ENCODE results near the gene HJURP.

Gene HJURP

DNA sequence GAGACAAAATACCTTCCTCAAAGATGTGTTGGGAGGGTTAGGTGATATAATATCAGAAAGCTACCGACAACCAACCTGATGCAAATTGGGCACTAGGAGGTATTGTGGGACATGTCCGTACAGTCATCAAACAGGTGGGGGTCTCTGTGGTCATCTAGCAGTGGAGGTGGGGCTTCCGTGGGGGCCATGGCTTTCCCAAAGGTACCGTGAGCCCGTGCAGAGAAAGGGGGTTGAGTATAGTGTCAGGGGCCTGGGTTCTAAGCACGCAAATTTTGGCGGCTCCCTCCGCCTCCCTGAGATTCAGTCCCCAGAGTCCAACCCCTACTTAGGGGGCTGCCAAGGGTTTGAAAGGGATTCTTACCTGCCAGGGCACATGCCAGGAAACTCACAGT, 32.6 kb downstream of the HJURP start:
- Histone ChIP-seq H3K9me3 (ENCODE audit: low read length) (no peaks in the 10 kb centered on the region), H3K4me1 (ENCODE audit: insufficient read depth, low read length) (no peaks in the 10 kb centered on the region), H2AFZ (ENCODE audit: low read depth, low read length) (no peak overlapping the region), H3K4me3 (ENCODE audit: low read length) (no peak overlapping the region), H3K27me3 (ENCODE audit: insufficient read depth, low read length) (no peaks in the 10 kb centered on the region), H3K36me3 (ENCODE audit: insufficient read depth, low read length) (no peaks in the 10 kb centered on the region)

DNA sequence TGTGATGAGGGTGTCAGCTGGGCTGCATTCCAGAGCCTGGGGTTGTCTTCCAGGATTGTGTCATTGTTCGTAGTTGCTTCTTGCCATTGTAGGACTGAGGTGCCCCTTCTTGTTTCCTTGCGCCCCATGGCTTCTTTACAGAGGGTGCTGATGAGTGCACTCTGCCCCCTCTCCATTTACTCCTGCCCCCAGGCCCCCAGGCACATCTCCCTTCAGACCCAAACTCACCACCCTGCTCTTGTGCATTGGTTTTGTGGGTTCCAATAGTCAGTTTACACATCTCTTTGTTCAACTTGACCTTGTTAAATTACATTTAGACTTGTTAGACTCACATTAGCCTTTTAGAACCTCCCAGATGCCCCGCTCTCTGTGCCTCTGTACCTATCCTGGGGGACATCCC, 33.1 kb downstream of the HJURP start:
- Histone ChIP-seq H3K4me1 (ENCODE audit: insufficient read depth, low read length) (no peaks in the 10 kb centered on the region), H3K36me3 (ENCODE audit: insufficient read depth, low read length) (no peaks in the 10 kb centered on the region), H3K4me3 (ENCODE audit: low read length) (no peak overlapping the region), H3K9me3 (ENCODE audit: low read length) (no peaks in the 10 kb centered on the region), H3K27me3 (ENCODE audit: insufficient read depth, low read length) (no peaks in the 10 kb centered on the region), H2AFZ (ENCODE audit: low read depth, low read length) (no peak overlapping the region)

DNA sequence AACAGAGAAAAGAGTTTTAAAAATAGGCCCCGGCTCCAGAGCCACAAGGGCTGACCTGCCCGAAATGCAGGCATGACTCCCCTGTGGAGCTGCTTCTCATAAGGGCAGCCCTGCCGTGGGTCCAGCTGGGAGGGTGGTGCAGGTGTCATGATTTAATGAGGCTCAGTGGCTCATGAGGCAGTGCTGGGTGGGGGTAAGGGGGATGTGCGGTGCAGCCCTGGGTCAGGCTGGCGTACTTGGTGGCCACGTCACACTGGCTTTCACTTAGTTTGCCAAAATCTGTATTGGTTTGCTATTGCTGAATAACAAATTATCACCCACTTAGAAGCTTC, 33.6 kb downstream of the HJURP start:
- no peaks in the 10 kb centered on the region for H3K9me3 ChIP-seq (ENCODE audit: low read length)
- no peak overlapping the region for H3K4me3 ChIP-seq (ENCODE audit: low read length)
- no peaks in the 10 kb centered on the region for H3K27me3 ChIP-seq (ENCODE audit: insufficient read depth, low read length)
- no peaks in the 10 kb centered on the region for H3K36me3 ChIP-seq (ENCODE audit: insufficient read depth, low read length)
- H3K4me1 ChIP-seq (ENCODE audit: insufficient read depth, low read length): no peaks in the 10 kb centered on the region
- no peak overlapping the region for H2AFZ ChIP-seq (ENCODE audit: low read depth, low read length)

DNA sequence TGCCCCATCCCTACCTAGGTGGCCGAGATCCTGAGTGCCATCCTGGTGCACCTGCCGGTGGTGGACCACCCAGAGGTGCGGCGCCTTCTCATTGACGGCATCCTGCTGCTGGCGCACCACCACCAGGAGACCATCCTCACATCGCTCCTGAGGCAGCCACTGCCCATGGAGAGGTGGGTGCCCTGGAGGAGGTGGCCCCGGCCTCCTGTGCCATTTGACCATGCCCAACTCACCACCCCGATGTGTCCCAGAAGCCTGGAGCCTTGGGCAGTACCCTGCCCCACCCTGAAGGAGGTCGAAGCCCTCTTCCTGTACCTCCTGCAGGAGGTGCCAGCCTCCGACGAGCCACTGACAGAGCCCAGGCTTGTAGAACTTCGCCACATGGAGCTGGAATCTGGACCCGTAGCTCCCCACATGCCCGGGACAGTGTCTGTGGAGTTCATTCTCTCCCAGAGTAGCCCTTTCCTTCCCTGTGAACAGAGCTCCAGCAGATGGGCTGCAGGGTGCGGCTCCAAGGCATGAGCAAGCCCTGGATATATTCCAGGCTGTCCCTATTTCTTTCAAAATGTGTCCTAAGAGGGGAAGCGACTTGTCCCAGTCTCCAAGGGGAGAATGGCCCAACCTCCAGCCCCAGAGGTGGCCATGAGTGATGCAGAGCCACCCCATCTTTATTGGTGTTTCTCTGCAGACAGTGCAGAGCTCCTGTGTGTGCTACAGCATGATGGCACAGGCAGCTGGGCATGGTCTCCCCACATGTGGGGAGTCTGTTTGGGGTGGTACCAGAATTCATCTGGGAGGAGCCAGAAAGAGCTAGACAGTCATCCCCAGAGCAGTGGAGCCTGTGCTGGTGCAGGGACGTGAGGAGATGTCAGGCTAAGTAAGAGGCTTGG, 34.2 kb downstream of the HJURP start:
- H2AFZ ChIP-seq (ENCODE audit: low read depth, low read length): no peak overlapping the region
- H3K9me3 ChIP-seq (ENCODE audit: low read length): no peaks in the 10 kb centered on the region
- H3K4me3 ChIP-seq (ENCODE audit: low read length): no peak overlapping the region
- H3K36me3 ChIP-seq (ENCODE audit: insufficient read depth, low read length): no peaks in the 10 kb centered on the region
- H3K4me1 ChIP-seq (ENCODE audit: insufficient read depth, low read length): no peaks in the 10 kb centered on the region
- no peaks in the 10 kb centered on the region for H3K27me3 ChIP-seq (ENCODE audit: insufficient read depth, low read length)

DNA sequence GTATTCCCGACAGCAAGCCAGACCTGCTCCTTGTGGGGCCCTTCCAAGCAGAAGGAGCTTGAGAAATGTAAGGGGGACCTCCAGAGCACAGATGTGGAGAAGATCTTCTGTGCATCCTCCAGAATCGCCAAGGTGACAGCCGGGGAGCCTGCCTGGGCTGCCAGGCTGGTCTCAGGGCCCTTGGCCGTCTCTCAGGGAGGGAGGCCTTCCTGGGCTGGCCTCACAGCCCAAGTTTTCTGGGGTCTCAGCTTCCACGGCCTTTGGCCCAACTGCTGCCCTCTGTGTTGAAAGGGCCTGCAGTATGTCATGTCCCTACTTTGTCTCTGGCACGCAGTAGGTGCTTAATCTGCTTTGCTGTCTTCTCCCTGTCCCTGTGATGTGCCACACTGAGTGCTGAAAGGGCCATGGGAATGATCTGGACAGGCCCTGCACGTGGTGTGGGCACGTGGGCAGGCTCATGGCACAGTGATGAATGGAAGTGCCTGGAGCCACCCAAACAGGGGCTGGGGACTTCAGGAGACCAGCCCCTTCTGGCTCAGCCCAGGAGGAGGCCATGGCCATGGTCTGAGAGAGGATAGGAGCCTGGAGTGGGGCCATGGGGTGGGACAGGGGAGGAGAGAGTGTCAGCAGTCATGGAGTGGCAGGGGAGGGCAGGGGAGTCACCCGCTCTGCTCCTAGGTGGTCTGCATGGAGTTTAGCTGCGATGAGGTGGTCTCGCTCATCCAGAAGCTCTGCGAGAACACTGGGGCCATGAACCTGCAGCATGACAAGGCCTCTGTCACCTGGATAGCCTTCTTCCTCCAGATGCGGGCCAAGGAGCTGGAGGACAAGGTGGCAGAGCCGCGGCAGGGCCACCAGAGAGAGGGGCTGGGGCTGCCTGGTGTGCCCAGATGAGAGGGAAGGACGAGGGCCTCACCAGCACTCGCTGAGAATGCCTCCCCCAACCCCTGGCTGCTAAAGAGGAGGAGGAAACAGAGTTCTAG, 35.4 kb downstream of the HJURP start:
- H3K4me1 ChIP-seq (ENCODE audit: insufficient read depth, low read length): no peaks in the 10 kb centered on the region
- no peaks in the 10 kb centered on the region for H3K27me3 ChIP-seq (ENCODE audit: insufficient read depth, low read length)
- no peaks in the 10 kb centered on the region for H3K36me3 ChIP-seq (ENCODE audit: insufficient read depth, low read length)
- no peaks in the 10 kb centered on the region for H3K9me3 ChIP-seq (ENCODE audit: low read length)
- no peak overlapping the region for H3K4me3 ChIP-seq (ENCODE audit: low read length)
- no peak overlapping the region for H2AFZ ChIP-seq (ENCODE audit: low read depth, low read length)

DNA sequence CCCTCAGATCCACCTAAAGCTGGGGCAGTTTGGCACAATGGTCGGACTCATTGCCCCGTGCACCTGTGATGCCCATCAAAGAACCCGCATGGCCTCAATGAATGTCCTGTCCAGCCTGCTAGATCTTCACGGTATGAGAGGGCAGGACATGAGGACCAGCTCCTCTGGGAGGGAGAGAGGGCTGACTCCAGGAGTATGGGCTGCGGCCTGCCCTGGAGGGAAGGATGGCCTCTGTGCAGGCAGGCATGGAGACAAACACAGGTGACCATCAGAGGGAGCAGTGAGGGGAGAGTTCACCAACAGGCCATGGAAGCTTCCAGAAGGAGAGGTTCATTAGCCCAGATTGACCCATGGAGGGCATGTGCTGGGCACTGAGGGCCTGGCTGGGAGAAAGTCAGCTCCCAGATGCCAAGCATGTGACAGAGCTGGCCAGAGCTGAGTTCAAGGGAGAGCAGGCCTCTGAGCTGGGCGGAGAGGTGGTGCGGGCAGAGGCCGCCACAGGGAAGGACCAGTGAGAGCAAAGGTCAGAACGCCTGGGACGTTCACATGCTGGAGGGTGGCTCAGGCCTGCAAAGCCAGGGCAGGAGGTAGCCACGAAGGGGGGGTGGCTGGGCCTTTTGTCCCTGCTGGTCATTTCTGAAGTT, 36.2 kb downstream of the HJURP start:
- no peaks in the 10 kb centered on the region for H3K36me3 ChIP-seq (ENCODE audit: insufficient read depth, low read length)
- no peak overlapping the region for H3K4me3 ChIP-seq (ENCODE audit: low read length)
- no peaks in the 10 kb centered on the region for H3K27me3 ChIP-seq (ENCODE audit: insufficient read depth, low read length)
- H3K9me3 ChIP-seq (ENCODE audit: low read length): no peaks in the 10 kb centered on the region
- H2AFZ ChIP-seq (ENCODE audit: low read depth, low read length): no peak overlapping the region
- no peaks in the 10 kb centered on the region for H3K4me1 ChIP-seq (ENCODE audit: insufficient read depth, low read length)

DNA sequence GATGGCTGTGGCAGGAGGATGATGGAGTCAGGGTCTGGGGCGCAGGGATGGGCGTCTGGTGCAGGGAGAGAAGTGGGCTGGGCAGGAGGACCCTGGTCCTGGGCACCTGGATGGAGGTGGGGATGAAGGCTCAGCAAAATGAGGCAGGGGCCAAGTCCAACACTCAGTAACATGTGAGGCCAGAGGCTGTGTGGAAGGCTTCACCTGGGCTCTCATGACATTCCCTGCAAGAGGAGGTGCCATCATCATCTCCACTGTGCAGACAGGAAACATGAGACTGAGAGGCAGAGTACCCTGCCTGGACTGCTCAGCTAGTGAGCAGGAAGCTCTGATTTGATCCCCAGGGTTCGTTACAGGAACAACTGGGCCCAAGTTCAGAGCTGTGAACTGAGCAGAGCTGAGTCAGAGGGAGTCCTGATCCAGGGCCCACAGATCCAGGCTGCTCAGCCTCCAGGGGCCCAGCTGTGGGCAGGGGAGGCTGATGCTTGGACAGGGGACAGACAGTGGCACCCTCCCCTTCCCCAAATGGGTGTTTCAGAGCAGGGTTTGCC, 36.9 kb downstream of the HJURP start:
- H3K36me3 ChIP-seq (ENCODE audit: insufficient read depth, low read length): no peaks in the 10 kb centered on the region
- H3K9me3 ChIP-seq (ENCODE audit: low read length): no peaks in the 10 kb centered on the region
- H2AFZ ChIP-seq (ENCODE audit: low read depth, low read length): no peak overlapping the region
- no peaks in the 10 kb centered on the region for H3K4me1 ChIP-seq (ENCODE audit: insufficient read depth, low read length)
- H3K27me3 ChIP-seq (ENCODE audit: insufficient read depth, low read length): no peaks in the 10 kb centered on the region
- H3K4me3 ChIP-seq (ENCODE audit: low read length): no peak overlapping the region

DNA sequence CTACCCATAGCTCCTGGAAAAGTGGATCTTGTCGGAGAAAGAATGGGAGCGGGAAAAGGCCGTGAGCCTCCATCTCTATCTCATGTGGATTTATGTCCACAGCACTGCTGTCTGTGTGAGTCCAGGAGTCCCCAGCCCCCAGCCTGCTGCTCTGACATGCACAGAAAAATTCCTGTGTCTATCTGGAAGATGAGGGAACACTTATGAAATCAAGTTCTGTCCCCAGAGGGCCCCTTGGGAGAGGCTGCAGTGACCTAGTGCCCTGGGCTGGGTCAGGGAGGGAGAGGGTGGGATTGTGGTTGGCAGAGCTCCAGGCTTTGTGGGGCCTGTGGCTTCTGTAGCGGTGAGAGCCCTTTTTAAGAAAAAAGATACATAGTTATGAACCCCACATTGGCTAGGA, 37.6 kb downstream of the HJURP start:
- Histone ChIP-seq H3K4me1 (ENCODE audit: insufficient read depth, low read length) (no peaks in the 10 kb centered on the region), H3K4me3 (ENCODE audit: low read length) (no peak overlapping the region), H2AFZ (ENCODE audit: low read depth, low read length) (no peak overlapping the region)

DNA sequence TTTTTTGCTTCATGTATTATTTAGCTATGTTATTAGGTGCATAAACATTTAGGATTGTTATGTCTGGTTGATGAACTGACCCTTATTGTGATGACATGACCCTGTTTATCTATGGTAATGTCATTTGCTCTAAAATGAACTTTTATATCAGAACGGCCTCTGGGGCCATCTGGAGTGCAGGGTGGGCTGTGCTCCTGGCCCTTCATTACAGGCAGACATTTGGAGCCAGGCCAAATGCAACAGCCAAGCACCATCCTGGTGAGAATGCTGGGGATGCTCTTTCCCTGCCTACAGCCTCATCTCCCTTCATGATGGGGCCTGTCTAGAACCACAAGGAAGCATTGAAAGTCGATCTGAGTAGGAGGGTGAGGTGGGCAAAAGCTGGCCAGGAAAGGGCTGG, 38.0 kb downstream of the HJURP start:
- Histone ChIP-seq H3K9me3 (ENCODE audit: low read length) (no peaks in the 10 kb centered on the region), H3K4me1 (ENCODE audit: insufficient read depth, low read length) (no peaks in the 10 kb centered on the region), H2AFZ (ENCODE audit: low read depth, low read length) (no peak overlapping the region), H3K36me3 (ENCODE audit: insufficient read depth, low read length) (no peaks in the 10 kb centered on the region), H3K4me3 (ENCODE audit: low read length) (no peak overlapping the region), H3K27me3 (ENCODE audit: insufficient read depth, low read length) (no peaks in the 10 kb centered on the region)

More for the DNA sequence above, 37.6 kb downstream of the HJURP start:
- H3K36me3 ChIP-seq (ENCODE audit: insufficient read depth, low read length): no peaks in the 10 kb centered on the region
- no peaks in the 10 kb centered on the region for H3K9me3 ChIP-seq (ENCODE audit: low read length)
- no peaks in the 10 kb centered on the region for H3K27me3 ChIP-seq (ENCODE audit: insufficient read depth, low read length)

DNA sequence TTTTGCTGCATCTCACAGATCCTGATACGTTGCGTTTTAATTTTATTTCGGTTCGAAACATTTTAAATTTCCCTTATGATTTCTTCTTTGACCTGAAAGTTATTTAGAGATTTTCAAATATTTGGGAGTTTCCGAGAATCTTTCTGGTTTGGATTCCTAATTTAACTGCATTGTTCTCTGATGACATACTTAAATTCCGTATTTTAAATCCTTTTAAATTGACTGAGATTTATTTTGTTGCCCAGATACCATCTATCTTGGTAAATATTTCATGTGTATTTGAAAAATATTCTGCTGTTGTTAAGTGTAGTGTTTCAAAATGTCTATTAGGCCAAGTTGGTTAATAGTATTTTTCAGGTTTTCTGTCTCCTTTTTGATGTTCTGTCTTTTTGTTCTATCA, 38.5 kb downstream of the HJURP start:
- Histone ChIP-seq H3K27me3 (ENCODE audit: insufficient read depth, low read length) (no peaks in the 10 kb centered on the region), H3K9me3 (ENCODE audit: low read length) (no peaks in the 10 kb centered on the region), H3K4me1 (ENCODE audit: insufficient read depth, low read length) (no peaks in the 10 kb centered on the region), H2AFZ (ENCODE audit: low read depth, low read length) (no peak overlapping the region), H3K4me3 (ENCODE audit: low read length) (no peak overlapping the region), H3K36me3 (ENCODE audit: insufficient read depth, low read length) (no peaks in the 10 kb centered on the region)

DNA sequence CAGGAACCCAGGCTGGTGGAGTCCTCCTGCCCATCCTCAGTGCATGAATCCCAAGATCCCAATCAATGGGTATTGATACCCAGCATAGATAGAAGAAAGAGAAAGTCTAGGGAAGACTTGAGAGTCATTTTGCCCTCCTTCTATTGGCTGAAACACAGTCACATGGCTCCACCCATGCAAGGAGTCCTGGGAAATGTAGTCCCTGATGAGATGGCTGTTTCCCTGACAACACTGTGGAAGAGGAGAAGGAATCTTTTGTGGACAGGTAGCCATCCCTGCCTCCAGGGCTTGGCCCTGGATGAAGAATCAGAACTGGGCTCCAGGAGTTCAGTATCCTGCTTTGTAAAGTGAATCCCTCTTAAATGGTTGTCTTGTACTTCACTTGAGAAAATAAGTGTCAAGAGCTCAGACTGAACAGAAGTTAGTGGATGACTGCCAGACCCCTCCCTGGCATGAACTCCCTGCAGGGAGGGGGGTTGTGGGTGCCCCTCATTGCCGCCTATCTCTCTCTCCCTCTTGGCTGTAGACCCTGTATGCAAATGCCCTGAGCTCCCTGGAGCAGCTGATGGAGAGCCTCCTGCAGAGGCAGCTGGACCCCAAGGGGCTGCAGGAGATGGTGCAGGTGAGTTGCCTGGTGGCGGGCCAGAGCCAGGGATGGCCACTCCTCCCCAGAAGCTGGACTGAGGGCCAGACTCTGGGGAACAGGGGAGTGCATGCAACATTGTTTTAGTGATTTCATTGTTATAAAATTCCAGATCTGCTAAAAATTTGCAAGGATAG, 40.1 kb downstream of the HJURP start:
- H3K4me1 ChIP-seq (ENCODE audit: insufficient read depth, low read length): no peaks in the 10 kb centered on the region
- H3K4me3 ChIP-seq (ENCODE audit: low read length): no peak overlapping the region
- no peaks in the 10 kb centered on the region for H3K36me3 ChIP-seq (ENCODE audit: insufficient read depth, low read length)
- H3K27me3 ChIP-seq (ENCODE audit: insufficient read depth, low read length): no peaks in the 10 kb centered on the region
- H3K9me3 ChIP-seq (ENCODE audit: low read length): no peaks in the 10 kb centered on the region
- H2AFZ ChIP-seq (ENCODE audit: low read depth, low read length): no peak overlapping the region

DNA sequence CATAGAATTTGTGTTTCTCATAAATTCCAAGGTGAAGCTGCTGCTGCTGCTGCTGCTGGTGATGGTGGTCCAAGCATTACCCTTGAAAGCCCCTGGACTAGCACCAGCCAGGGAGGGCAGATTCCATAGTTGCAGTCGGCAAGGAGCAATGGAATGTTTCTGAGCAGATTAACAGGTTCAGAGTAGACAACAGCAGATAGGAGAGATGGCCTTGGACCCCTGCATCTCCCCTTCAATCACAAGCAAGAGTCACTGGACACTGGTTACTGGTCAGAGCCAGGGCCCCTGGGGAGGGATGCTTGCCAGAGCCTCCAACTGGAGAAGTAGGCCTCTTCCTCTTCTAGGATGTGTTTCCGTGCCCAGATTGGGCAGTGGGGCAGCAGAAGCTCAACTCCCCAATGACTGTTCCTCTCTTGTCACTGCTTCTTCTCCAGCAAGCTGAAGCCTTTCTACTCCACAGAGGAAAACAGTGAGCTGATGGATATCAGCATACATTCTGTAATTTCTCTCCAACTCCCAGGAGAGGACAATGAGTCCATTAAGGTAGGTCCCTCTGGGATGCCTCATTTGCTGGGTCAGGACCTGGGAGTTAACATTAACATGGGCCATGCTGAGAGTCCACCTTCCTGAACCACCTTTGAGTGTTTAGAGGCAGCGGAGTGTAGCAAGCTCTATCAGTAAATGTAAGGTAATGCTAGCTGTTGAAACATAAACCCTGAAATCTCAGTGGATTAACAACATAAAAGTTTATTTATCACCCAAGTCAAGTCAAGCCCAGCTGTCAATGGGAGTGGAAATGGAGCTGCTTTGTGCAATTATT, 40.9 kb downstream of the HJURP start:
- H2AFZ ChIP-seq (ENCODE audit: low read depth, low read length): no peak overlapping the region
- no peak overlapping the region for H3K4me3 ChIP-seq (ENCODE audit: low read length)
- H3K27me3 ChIP-seq (ENCODE audit: insufficient read depth, low read length): no peaks in the 10 kb centered on the region
- no peaks in the 10 kb centered on the region for H3K36me3 ChIP-seq (ENCODE audit: insufficient read depth, low read length)
- H3K9me3 ChIP-seq (ENCODE audit: low read length): no peaks in the 10 kb centered on the region
- no peaks in the 10 kb centered on the region for H3K4me1 ChIP-seq (ENCODE audit: insufficient read depth, low read length)

All from neuron (in vitro differentiated cells).